HG02623 (cell line): ENCODE measurements around the gene TBCC.

Experiments
- ATAC-seq: cut with Tn5 transposase; IDR thresholded peaks from one replicate; pipeline ENCODE4 v1.9.1; 2021; ENCODE audit warnings: moderate library complexity; ENCODE audit not compliant: unreplicated experiment

Gene TBCC

GRCh38 chr6:42697268-42697655, 48.6 kb downstream of the TBCC start:
- ATAC-seq, result no peak

- no peak for ATAC-seq
These were observed 49.2 kb downstream of the TBCC start for GRCh38 chr6:42696526-42697267.

- no peak for ATAC-seq
These were observed 51.3 kb downstream of the TBCC start for GRCh38 chr6:42694586-42694985.
